GM12891 (cell line): ENCODE measurements around the gene ADAMTS5.

Experiments
- PAX5 ChIP-seq: IDR thresholded peaks from 2 replicates; pipeline ENCODE4 v1.6.1; 2011; ENCODE audit warnings: low read length, moderate library complexity, mild to moderate bottlenecking; ENCODE audit not compliant: insufficient read depth, severe bottlenecking
- POLR2A ChIP-seq: IDR thresholded peaks from 2 replicates; pipeline ENCODE4 v1.6.1; 2011; ENCODE audit warnings: low read depth, low read length, control low read depth
- POLR2AphosphoS5 ChIP-seq: IDR thresholded peaks from 2 replicates; pipeline ENCODE4 v1.6.1; 2011; ENCODE audit warnings: low read depth, low read length, control low read depth
- POU2F2 ChIP-seq: IDR thresholded peaks from 2 replicates; pipeline ENCODE4 v1.6.1; 2011; ENCODE audit warnings: low read depth, mild to moderate bottlenecking, control low read depth, low read length, moderate library complexity
- SPI1 ChIP-seq: IDR thresholded peaks from 2 replicates; pipeline ENCODE4 v1.6.1; 2011; ENCODE audit warnings: low read depth, low read length, control low read depth
- TAF1 ChIP-seq: IDR thresholded peaks from 2 replicates; pipeline ENCODE4 v1.6.1; 2011; ENCODE audit warnings: low read depth, low read length, control low read depth

DNA sequence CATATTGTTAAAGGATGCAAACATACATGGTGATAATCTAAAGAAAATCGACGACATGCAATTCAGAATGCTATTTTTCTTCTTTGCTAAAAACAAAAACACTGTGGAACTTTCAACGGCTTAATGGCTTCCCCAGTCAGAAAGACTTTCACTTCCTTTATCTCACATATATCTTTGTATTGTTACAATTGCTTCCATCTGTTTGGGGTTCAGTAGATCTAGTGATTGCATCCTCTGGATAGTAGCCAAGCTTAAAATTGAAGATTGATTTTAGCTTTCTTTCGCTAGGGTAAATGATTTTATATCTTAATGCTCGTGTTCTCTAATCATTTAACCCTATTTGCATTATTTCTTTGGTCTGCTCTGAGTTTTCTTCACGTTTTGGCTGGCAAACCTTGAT is 89.9 kb downstream of the ADAMTS5 start:
- TF ChIP-seq POLR2AphosphoS5 (no peak), POLR2A (no peak), PAX5 (no peak), TAF1 (no peak), SPI1 (peak; percentile 50; the same call in 1 of the 2 replicates), POU2F2 (no peak)
